ENCODE data around the gene CD44. TPM values are rescaled to one million over a fixed set of nuclear protein-coding genes. Genes with fewer than 3 reads are reported as not detected.

The CD44 gene
- total RNA-seq, 1 donor from 2014 or later = 14.0 TPM

GRCh38 chr11:35204614-35205013 is 65.6 kb downstream of the CD44 start:
- no peak overlapping the region for H3K27ac ChIP-seq (replicated peaks)
- H3K4me3 ChIP-seq = no peak overlapping the region
- no peaks in the 10 kb centered on the region for H3K27me3 ChIP-seq (ENCODE audit: low read depth)
- no peaks in the 10 kb centered on the region for H3K4me1 ChIP-seq
- H3K9me3 ChIP-seq (replicated peaks) = peaks cover 2% of the 10 kb centered on the region
- intact Hi-C loops (cut with micrococcal nuclease) = no loop called here
- DNase-seq = no peak
- TF ChIP-seq CTCF (IDR thresholded peaks at IDR 0.05; ENCODE audit: borderline replicate concordance) = no peak
- H3K36me3 ChIP-seq = peaks cover 9% of the 10 kb centered on the region

- TF ChIP-seq CTCF (IDR thresholded peaks at IDR 0.05; ENCODE audit: borderline replicate concordance) = no peak
- Histone ChIP-seq H3K27me3 (ENCODE audit: low read depth) (no peaks in the 10 kb centered on the region), H3K36me3 (peaks cover 5% of the 10 kb centered on the region), H3K4me1 (no peaks in the 10 kb centered on the region), H3K9me3 (replicated peaks) (peaks cover 13% of the 10 kb centered on the region), H3K27ac (replicated peaks) (no peak overlapping the region), H3K4me3 (no peak overlapping the region)
- intact Hi-C loops (cut with micrococcal nuclease) = no loop called here
- no peak for DNase-seq
These were observed 67.6 kb downstream of the CD44 start for GRCh38 chr11:35206616-35207015.

- DNase-seq = no peak
- TF ChIP-seq CTCF (IDR thresholded peaks at IDR 0.05; ENCODE audit: borderline replicate concordance) = no peak
- intact Hi-C loops (cut with micrococcal nuclease) = no loop called here
- H3K4me1 ChIP-seq = no peaks in the 10 kb centered on the region
- H3K27me3 ChIP-seq (ENCODE audit: low read depth) = no peaks in the 10 kb centered on the region
- peaks cover 4% of the 10 kb centered on the region for H3K36me3 ChIP-seq
- H3K9me3 ChIP-seq (replicated peaks) = peaks cover 13% of the 10 kb centered on the region
- H3K27ac ChIP-seq (replicated peaks) = no peak overlapping the region
- no peak overlapping the region for H3K4me3 ChIP-seq
These were observed 68.8 kb downstream of the CD44 start for GRCh38 chr11:35207471-35208403.

- no peak overlapping the region for H3K4me3 ChIP-seq
- peaks cover 4% of the 10 kb centered on the region for H3K36me3 ChIP-seq
- no peak for DNase-seq
These were observed 69.8 kb downstream of the CD44 start for GRCh38 chr11:35208795-35209194.

GRCh38 chr11:35210876-35211546 is 72.0 kb downstream of the CD44 start:
- no peak for DNase-seq
- intact Hi-C loops (cut with micrococcal nuclease) = no loop called here
- TF ChIP-seq CTCF (IDR thresholded peaks at IDR 0.05; ENCODE audit: borderline replicate concordance) = no peak
- H3K4me1 ChIP-seq = no peaks in the 10 kb centered on the region
- H3K27ac ChIP-seq (replicated peaks) = no peak overlapping the region
- no peaks in the 10 kb centered on the region for H3K27me3 ChIP-seq (ENCODE audit: low read depth)
- peaks cover 13% of the 10 kb centered on the region for H3K9me3 ChIP-seq (replicated peaks)
- no peak overlapping the region for H3K4me3 ChIP-seq
- peaks cover 4% of the 10 kb centered on the region for H3K36me3 ChIP-seq

More at GRCh38 chr11:35208795-35209194, 69.8 kb downstream of the CD44 start:
- Histone ChIP-seq H3K9me3 (replicated peaks) (peaks cover 13% of the 10 kb centered on the region), H3K4me1 (no peaks in the 10 kb centered on the region), H3K27me3 (ENCODE audit: low read depth) (no peaks in the 10 kb centered on the region), H3K27ac (replicated peaks) (no peak overlapping the region)
- TF ChIP-seq CTCF (IDR thresholded peaks at IDR 0.05; ENCODE audit: borderline replicate concordance) = no peak
- intact Hi-C loops (cut with micrococcal nuclease) = no loop called here
